DMS114 treated with DMSO at 0.1 percent for 48 hours (cell line): Measurements from ENCODE around the gene PCYOX1L.
A peak's percentile ranks its signal among the peaks of the same experiment; 100 is the strongest.

Experiments used
- DNase-seq: peaks from one replicate; lab custom pipeline; 2025; ENCODE audit not compliant: unreplicated experiment; lab: John Stamatoyannopoulos, UW

Gene PCYOX1L

DNA sequence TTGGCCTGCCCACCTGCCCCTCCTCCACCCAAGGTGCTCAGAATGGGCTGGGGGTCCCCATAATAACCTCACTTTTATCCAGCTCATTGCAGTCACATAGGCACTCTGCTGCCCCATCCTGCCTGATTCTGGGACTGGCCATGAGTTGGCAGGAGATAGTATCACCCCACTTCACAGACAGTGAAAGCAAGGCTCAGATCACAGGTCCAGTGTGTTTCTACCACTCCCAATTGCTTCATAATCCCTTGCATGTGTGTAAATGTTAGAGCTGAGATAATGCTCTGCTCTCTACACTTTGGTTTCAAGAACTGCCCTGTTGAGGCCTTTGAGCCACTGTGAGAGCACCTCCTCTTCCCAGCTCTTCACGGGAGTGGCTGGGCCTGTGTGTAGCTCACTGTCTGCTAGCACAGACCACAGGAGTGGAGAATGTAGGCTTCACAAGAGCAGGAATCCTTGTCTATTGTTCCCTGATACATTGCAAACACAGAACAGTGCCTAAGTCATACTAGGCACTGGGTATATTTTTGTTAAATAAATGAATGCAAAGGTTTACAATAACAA lies 8.4 kb downstream of the PCYOX1L start:
- no peak for DNase-seq

DNA sequence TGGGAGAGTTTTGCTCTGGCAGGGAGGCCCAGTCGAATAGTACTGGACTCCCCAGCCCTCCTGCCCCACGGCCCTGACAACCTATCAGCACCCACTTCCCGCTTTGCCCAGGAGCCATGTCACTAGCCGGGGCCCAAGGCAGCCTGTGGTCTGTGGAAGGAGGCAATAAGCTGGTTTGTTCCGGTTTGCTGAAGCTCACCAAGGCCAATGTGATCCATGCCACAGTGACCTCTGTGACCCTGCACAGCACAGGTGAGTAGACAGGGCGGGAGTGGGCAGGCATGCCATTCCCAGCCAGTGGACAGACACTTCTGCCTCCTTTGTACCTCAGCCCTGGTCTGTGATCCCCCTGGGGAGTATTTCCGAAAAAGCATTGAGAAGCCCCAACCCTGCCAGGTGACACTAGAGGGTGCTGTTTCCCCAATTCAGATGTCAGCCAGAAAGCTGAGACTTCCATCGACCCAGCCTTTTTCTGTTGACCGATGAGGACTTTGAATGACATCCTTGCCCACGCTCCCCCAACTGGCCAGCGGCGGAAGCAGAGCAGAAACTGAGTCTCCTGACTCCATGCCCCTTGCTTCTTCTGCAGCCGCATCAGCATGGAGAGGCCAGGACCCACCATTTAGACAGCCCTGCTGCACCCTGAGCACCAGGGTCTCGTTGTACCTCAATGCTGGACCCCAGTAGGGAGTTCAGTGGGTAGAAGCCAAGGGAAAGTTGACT lies 9.6 kb downstream of the PCYOX1L start:
- peak; percentile 55 for DNase-seq

DNA sequence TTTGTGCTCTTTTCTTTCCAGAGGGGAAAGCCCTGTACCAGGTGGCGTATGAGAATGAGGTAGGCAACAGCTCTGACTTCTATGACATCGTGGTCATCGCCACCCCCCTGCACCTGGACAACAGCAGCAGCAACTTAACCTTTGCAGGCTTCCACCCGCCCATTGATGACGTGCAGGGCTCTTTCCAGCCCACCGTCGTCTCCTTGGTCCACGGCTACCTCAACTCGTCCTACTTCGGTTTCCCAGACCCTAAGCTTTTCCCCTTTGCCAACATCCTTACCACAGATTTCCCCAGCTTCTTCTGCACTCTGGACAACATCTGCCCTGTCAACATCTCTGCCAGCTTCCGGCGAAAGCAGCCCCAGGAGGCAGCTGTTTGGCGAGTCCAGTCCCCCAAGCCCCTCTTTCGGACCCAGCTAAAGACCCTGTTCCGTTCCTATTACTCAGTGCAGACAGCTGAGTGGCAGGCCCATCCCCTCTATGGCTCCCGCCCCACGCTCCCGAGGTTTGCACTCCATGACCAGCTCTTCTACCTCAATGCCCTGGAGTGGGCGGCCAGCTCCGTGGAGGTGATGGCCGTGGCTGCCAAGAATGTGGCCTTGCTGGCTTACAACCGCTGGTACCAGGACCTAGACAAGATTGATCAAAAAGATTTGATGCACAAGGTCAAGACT lies 10.3 kb downstream of the PCYOX1L start:
- DNase-seq: no peak

DNA sequence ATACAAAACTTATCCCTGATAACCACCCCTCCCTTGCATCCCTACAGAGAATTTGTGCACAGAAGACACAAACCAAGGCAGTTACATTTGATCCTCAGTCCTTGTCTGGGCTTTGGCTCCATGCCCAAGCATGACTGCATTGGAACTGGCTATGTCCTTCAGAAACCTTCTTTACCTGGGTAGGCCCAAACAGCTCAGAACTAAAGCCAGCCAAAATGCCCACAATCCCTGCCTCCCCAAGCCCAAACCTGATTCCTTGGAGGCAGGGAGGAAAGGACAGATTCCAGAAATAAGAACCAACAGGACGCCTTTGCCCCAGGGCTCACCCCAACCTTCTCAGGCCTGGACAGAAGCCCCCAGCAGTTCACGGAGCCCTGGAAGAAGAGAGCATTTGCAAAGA lies 13.0 kb downstream of the PCYOX1L start:
- no peak for DNase-seq

DNA sequence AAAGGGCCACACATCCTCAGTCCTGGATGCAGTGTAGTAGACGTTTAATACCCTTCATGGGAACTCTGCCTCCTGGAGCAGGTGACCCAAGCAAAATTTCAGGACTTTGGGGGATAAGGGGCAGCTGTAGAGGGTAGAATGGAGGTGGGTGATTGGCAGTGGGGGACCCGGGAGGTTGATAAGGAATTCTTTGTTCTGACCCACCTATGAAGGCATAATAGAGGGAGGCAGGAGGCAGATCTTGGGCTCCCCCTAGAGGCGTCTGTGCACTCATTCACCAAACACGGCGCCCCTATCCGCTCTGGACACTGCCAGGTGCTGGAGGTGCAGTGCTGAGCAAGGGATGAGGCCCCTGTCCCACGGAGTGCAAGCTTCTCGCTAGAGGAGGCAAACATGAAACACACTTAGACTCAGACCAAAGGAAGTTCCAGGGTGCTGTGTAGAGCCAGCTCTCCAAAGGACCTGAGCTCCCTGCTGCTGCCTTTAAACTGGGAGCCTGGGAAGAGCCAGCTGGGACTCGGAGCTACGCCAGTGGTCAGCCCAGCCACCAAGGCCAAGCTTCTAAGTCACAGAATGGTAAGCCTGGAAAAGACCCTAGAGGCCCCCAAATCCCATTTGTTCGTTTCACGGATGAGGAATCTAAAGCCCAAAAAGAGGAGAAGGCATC lies 13.6 kb downstream of the PCYOX1L start:
- peak; percentile 39 for DNase-seq

DNA sequence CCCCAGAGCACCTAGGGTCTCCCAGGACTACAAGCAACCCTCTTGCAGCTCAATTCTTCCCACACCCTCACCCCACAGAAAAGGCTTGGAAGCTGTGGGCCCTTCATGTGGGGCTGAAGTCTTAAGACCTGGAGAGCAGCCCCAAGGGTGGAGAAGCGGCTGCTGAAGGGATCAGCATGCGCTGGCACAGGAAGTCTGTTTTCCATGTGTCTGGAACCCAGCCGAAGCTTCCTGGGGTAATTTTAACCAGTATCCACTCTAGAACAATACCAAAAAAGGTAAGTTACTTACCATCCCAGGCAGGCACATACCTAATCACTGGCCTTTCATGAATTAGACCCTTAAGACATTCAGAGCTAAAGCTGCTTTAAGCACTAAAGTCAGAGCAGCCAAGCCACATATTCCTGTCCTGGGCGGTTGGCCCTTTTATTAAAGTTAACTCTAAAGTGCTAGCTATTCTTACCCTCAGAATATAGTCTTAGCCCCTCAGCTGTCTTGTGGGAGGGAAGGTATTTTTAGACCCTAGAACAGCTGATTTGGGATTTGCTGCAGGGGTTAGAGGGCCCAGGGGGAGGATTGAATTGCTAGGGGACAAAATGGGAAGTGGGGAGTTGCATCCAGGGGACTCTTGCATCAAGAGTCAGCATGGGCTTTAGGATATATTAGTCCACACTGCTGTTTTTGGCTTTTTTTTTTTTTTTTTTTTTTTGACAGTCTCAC lies 14.4 kb downstream of the PCYOX1L start:
- DNase-seq: no peak

DNA sequence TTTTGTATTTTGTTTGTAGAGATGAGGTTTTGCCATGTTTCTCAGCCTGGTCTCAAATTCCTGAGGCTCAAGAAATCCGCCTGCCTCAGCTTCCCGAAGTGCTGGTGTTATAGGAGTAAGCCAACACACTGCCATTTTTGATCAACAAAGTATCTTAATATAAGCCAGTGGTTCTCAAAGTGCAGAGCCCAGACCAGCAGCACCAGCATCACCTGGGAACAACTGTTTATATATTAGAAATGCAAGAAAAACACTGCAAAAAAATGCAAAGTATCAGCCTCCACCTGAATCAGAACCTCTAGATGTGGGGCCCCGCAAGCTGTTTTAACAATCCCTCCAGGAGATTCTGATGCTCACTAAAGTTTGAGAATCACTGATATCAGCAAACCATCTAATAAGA lies 15.1 kb downstream of the PCYOX1L start:
- no peak for DNase-seq

DNA sequence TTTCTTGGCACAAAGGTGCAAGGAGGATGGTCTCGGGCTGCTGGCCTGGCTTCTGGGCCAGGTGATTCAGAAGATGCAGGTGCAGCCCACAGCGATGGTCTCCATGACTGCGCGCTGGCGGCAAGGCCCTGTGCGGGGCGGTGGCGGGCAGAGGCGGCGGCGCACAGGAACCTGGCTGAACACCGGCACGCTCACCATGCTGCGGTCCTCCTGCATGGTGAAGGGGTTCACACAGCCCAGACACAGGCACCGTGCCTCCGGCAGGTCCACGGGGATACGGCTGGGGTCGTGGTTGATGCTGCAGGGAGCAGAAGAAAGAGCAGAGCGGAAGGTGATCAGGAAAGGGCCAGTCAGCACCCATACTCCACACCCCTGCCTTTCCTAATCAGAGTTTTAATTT lies 16.5 kb downstream of the PCYOX1L start:
- DNase-seq: no peak

DNA sequence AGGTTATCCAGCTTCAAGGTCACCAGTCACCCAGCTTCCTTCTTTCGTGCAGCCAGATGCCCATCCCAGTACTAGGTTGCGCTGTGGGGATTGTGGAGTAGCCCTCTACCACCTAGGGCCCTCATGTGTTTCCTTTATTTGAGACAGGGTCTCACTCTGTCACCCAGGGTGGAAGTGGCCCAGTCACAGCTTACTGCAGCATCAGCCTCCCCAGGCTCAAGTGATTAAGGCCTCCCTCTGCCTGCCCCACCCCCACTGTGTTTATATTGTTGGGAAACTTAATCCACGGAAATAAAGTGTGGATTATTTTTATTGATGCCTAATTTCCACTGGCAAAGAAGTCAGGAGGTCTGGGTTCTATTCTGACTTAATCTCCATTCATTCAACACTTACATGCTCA lies 17.0 kb downstream of the PCYOX1L start:
- no peak for DNase-seq

DNA sequence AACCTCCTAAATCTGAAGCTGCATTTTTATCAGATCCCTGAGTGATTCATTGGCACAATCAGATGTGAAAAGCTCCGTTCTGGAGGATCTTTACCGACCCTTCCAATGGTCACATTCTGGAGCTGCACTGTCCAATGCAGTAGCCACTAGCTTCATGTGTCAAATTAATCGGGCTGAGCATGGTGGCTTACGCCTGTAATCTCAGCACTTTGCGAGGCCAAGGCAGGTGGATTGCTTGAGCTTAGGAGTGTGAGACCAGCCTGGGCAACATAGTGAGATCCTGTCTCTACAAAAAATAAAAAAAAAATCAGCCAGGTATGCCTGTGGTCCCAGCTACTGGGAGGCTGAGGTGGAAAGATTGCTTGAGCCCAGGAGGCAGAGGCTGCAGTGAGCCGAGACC lies 17.6 kb downstream of the PCYOX1L start:
- DNase-seq: no peak

DNA sequence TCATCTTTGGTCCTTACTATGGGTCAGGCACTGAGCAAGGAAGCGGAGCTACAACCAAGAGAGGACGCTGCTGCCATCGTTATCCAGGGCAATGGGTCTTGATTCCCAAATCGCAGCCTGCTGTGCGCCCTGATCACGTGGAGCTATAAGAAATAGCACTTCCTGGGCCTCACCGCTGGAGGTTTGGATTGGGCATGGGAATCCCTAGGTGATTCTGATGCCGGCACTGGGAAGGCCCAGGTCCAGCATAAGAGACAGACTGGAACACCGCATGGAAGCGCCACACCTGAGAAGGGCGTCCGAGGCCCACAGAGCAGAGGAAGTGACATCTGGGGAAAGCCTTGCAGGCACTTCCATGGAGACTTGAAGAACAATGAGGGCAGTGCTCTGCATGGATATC lies 18.3 kb downstream of the PCYOX1L start:
- DNase-seq: no peak

DNA sequence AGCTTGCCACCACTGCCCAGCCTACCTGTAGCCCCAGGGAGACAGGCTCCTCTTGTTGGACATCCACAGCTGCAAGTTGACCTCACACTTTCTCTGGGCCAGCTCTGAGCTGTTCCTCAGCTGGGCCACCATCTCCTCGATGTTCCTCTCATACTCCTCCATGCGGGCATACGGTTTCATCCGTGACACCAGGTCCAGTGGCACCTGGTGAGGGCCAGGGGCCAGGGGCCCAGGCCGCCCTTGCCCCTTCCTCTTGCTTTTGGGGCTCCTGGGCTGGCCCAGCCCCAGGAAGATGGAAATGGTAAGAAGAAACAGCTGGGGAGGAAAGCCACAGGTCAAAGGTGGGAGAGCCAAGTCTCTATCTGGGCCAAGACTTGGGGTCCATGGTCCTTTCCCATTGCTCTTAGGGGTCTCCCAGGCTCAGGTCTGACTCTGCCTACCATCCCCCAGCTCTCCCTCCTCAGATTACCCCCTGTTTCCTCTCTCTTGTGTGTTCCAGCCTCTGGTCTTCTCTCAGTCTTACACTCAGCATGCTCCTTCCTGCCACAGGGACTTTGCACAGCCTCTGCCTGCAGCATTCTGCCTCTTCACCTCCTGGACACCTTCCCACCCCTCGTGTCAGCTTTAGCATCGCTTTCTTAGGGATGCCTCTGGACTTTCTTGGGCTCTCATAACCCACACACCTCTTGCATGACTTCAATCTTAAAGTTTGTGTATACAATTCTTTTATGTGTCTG lies 19.0 kb downstream of the PCYOX1L start:
- no peak for DNase-seq

DNA sequence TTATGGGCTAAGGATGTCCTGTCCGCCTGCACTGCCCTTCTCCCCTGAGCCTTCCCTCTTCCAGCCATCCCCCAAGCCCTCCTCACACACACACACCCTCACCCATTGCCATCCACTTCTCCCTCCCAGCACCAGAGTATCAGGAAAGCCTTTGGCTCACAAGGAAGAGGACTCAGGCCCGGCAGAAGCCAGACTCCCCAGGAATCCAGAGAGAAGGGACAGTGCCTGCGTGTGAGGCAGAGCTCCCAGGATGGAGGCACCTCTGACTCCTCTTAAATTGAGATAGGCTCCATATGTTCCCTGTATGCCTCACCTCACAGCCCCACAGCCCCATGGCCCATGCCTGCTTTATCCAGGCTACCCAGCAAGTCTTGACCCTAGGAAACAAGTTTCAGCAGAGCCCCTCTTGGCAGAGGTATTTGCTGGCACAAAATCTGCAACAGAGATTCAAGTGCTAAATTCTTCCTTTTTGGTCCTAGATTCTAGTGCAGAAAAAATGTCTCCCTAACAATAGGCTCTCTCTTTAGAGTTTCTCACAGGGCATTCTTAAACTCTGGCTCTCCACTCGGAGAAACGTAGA lies 20.5 kb downstream of the PCYOX1L start:
- no peak for DNase-seq

DNA sequence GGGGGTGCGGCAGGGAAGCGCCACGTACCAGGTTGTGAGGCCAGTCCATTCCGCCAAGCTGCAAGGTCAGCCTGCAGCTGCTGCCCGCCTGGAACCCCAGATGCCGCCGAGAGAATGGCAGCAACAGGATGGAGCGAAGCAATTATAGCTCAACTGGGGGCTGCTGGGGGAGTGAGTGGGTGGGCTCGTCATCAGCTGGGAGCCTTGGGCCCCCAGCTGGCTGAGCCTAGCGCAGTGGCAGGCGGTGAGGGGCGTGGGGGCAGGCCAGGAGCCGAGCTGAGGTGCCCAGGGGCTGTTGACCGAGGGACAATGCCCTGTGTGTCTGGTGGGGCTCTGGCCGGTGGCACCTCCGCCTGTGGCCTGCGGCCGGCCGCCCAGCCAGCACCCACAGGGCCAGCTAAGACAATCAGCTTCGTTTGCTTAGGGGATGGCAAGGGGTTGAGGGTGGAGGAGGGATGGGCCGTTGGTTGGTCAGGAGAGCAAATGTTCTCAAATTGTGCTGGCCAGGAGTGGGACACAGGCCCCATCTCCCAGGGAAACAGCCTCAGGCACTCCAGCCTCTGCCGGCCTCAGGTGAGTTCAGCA lies 21.4 kb downstream of the PCYOX1L start, which contains the start of gene IL17B:
Gene IL17B, minus strand, starts transcription at position 116 of the 585 bp plus-strand sequence. Its CDS starts 67 bp downstream, at position 49.
- no peak for DNase-seq

DNA sequence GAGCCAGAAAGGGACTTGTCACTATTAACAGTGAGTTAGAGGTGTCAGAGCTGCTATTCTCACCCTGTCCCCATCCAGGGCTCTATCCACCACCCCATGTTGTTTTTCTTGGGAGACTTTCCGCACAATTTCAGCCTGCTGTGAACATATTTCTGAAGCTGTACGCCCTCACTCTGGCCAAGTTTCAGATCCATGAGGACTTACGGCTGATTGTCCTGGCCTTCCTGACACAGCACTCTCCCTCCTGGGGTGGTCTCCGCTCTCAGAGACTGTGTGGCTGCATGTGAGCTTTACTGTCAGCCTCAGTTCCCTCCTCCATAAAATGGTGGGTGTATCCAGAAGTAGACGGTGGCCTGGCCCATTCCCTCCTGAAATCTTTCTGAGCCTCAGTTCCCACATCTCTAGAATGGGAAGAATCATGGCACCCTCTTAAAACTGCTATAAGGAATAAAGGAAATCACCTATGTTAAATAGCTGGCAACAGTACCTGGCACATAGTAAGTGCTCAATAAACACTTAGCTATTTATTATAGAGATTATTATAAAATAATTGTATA lies 22.1 kb downstream of the PCYOX1L start:
- no peak for DNase-seq

DNA sequence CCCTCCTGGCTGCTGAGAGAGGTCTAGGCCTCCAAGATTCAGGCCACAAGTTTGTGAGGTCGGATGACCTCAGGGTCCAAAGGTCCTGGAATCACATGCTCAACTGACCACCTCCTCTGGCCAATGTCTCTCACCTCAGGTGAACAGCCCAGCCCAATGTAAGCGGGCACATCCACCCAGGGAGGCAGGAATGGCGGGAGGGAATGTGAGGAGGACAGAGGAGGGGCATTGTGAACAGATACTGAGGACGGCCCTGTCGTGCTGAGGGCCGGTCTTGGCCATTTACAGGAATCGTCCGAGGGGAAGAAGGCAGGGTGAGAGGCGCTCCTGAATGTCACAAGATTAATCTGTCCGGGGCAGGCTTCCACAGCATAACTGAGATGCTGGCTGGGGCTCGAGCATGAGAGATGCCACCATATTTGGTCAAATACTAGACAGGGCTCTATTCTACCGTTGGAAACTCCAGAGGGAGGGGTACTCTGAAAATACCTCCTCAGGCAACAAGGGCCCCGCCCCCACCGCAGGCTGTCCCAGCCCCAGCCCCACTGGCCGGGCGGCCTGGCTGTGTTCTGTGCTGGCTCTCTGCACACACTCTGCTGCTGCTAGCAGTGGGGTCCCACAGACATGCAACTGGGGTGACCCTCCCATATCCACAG lies 22.7 kb downstream of the PCYOX1L start:
- no peak for DNase-seq

DNA sequence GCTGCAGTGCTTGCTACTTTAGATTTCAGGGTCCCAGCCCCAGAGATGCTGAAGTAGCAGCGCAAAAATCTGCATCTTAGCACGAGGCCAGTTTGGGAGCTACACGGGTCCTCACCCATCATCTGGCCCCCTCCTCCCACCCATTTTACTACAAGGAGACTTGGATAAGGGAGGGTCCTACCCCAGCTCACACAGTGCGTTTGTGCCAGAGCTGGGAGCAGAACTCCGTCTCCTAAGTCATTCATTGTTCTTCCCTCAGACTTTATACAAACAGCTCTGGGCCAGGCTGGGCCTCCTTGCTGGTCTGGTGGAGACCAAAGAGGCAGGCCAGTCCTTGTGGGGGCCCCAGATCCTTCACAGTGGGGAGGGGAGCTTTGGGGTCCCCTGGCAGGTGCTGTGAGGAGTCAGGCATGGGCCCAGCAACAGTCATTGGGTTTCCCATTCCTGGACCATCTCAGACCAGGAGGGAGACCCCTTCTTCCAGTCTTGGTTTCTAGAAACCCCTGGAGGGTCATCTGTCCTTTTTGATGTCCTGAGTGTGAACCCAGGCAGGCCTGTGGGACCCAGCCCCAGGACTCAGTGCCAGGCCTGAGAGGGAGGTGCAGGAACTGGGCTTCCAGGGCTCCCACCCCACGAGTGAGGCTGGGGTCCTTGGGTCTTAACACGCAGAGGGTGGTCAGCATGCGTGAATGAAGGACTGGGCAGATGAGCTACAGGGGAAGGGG lies 23.6 kb downstream of the PCYOX1L start:
- DNase-seq: no peak

DNA sequence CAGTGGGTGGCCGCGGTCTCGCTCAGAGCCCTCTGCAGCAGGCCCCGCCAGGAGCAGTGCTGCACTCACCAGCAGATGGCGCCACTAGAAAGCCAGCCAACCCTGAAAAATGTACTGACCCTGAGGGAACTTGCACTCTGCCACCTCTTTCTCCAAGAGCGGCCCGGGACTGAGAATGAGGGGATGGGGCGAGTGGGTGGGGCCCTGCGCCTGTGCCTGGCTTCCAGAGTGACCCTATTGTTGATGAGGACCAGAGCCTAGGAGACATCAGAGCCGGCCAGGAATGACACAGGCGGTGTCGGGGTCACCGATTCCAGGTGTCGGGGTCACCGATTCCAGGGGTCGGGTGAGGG lies 24.1 kb downstream of the PCYOX1L start:
- peak; percentile 57 for DNase-seq
